Dedifferentiated amniotic fluid mesenchymal stem cell (primary cell): ENCODE results near the gene FOXG1.

ENCODE experiments used
- DNase-seq: peaks from one replicate; pipeline ENCODE4 v3.0.0-alpha.2; 2016; ENCODE audit errors: extremely low spot score

Gene FOXG1

GRCh38 chr14:28776482-28777266, 10.1 kb downstream of the FOXG1 start:
- no peak for DNase-seq

DNA sequence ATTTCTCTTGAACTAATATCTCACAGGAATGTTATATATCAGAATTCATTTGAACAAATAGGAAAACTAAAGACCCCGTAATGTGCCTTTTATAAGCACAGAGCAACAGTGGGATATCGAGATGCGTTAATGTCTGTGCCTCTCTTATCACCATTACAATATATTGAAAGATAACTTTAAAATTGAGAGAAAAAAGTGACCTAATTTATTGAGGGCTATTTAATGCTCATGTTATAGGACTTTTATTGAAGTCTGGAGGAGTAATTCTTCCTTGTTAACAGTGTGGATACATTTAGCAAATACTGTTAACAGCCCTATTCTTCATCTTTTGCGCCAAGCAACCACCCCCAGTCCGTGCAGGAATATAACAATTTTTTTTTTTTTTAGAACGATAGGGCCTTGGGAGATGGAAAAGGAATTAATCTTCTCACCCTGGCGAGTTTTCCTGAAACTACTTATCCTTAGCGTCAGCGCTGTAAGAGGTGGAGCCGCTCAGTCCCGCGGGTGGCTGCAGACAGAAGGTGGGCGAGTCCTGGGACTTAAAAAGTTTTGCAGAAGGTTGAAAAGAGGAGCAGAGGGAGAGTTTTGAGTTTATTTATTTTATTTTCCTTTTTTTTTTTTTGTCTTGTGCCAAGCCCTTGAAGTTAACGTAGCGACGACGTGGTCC, 11.0 kb downstream of the FOXG1 start:
- DNase-seq: no peak

- no peak for DNase-seq
Observed at GRCh38 chr14:28778138-28779117, 11.8 kb downstream of the FOXG1 start.

- DNase-seq: no peak
Observed at GRCh38 chr14:28779456-28779855, 12.9 kb downstream of the FOXG1 start.

DNA sequence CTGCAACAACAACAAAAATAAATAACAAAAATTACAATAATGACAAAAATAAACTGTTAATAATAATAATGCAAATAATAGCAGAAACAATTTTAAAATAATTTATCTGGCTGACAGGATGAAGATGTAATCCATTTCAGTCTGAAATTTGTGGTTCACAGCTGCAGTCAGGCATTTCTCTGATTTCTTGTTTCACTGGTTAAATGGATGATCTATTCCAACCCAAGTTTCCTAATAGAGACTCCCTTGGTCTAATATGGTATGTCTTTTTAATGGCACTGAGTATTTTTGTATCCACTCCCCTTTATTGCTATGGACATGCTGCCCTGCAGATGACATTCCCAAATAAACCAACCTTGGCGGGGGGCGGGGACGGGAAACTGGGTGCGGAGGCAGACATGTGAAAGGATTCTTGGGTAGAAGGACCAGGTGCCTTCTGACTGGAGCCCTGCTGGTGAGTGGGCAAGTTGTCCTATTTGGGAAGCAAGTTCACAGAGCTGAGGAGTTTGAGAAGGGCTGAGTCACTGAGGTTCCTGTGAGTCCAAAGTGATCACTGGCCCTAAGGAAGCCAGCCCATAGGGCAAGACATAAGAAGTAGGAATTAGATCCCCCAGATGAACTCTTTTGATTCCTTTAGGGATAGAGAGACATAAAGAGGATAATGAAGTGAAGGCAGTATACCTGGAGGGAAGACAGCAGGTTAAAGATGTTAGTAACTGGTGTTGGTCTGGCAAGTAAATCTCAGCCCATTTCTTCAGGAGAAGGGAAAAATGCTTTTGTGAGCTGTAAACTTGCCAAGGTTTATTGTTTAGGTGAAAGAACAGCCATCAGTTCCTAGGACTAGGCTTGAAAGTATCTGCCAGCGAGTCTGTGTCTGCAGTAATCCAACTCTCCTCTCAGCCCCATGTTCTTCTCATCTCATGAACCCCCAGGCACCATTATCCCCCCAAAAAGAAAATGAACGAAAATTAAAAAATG, 14.5 kb downstream of the FOXG1 start:
- DNase-seq: no peak

- no peak for DNase-seq
Observed at GRCh38 chr14:28782301-28782700, 15.7 kb downstream of the FOXG1 start.

DNA sequence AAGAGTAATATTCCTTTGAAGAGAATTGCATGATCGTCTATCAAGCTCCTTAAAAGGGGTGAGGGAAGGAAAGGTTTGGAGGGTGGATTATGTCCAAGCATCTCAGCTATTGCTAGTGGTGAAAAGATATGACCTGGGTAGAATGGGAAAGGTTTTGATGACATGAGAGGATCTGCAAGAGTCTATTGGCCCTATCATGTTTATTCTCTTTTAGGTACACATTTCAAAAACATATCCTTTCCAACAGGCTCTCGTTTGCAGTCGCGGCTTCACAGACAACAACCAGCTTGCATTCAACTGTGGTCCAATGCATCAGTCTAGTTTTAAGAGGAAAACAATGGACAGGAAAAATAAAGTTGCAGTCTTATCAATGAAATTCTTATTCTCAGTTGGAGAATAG, 17.1 kb downstream of the FOXG1 start:
- no peak for DNase-seq

DNA sequence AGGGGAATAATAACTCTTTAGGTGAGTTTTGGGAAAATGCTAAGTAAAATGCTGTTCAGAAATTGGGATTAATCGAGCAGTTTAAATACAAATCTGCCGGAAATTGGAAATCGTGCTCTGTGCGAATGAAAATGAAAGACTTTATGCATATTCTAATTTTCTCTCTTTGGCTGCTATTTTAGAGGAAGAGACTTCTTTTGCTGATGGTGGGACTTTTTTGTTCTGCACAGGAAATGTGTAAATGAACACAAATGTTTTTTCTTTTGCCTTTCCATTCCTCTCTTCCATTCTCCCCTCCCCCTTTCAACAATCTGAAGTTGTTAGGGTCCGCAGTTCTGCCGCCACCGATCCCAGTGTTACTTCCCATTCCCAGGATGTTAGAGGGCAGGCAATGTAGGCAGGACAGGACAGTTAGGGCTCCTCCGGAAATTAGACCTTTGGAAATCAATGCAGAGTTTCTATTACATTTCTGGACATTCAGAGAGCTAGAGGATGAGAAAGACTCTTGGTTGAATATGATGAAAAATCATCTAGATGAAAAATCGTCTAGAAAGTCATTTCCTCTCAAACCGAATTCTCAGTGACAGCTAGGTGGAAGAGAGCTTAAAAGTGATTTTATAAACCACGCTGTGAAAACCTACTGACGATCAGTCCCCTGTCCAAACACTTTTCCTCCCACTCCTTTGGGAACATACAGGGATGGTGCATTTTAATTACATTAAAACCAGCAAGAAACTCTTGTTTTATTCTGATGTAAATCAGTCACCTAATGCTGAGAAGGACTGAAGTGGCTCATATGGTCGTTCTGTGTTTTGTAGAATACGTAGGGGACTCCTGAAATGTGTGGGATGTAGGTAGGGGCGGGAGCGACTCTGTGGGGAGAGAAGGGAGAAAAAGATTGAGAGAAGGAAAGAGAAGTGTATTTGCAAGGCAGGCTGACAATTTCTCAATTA, 17.8 kb downstream of the FOXG1 start:
- DNase-seq: no peak

DNA sequence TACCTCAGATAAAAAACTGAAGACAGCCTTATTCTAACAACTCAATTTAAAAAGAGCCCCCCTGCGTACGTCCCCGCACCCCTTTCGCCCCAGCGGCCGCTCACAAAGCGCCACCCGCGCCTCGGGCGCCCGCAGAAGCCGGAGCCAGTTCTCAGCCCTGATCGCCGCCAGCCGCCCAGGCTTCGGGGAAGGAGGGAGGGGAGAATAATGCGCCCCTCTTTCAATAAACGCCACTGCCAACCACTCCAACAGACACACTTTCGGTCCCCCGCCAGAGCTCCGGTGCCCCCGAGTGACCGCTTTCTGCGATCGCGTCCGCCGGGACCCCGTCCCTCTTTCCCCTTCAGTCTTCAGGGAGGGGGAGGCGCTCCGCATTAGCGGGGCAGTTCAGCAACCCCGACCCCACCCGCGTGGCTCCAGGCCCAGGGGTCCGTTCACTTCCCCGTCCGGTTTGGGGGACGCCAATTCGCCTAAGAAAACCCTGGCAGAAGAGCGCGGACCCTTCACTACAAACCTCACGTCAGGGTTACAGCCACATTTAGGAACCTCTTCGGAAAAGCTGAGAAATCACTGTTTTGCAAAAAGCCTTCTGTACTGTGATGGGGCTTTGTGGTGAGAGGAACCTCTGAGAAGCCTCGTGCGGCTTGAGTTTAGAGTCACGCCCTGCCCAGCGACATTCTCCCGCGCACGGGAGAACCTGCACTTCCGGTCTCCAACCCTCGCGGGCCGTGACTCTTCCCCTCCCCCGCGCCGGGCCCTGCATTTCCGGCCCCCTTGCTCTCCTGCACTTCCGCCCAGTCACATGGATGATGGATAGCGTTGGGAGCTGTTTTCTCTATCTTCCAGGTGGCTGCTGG, 18.7 kb downstream of the FOXG1 start:
- no peak for DNase-seq

DNA sequence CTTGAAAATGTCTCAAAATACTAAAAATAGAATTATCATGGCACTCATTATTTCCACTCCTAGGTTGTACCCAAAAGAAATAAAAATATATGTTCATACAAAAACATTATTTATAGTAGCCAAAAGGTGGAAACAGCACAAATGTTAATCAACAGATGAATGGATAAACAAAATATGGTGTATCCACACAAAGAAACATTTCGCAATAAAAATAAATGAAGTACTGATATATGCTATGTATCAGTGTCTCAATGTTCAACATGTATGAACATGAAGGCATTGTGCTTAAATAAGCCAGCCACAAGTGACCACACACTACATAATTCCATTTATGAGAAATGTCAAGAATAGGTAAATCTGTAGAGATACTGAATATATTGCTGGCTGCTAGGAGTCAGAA, 40.9 kb downstream of the FOXG1 start:
- no peak for DNase-seq

- no peak for DNase-seq
Observed at GRCh38 chr14:28813810-28814209, 47.2 kb downstream of the FOXG1 start.
